SK-MEL-5 (cell line): ENCODE data around the gene MXRA8. TPM values are rescaled to one million over a fixed set of nuclear protein-coding genes. Genes with fewer than 3 reads are reported as not detected.
A peak's percentile ranks its signal among the peaks of the same experiment; 100 is the strongest.
"Not testable (repeated sequence)": the region's sequence is repeated elsewhere in the genome, so short reads cannot be mapped to it uniquely, and the experiment has no call there.

ENCODE experiments used
- DNase-seq: peaks from one replicate; pipeline ENCODE4 v3.0.0-alpha.2; 2016; ENCODE audit warnings: low read depth, low spot score
- in situ Hi-C: cut with HindIII; loops from 2 replicates; pipeline ENCODE4 v1.10.0; 2016; ENCODE audit warnings: low sequenced_read_pairs, high pct_unique_total_duplicates, low pct_unique_long_range_greater_than_20kb
- polyA plus RNA-seq, 2 experiments: library from polyadenylated mRNA; depleted of rRNA; stranded (reverse); fragments of >200 nt; gene quantifications; 2 replicates each; pipeline ENCODE4 v1.2.3, GENCODE V29; 2015
- total RNA-seq: library from RNA; depleted of rRNA; stranded (reverse); fragments of >200 nt; shearing (Covaris generic); gene quantifications from 2 replicates; pipeline ENCODE4 v1.2.3, GENCODE V29; 2014; rRNA removed

Gene MXRA8, protein sequence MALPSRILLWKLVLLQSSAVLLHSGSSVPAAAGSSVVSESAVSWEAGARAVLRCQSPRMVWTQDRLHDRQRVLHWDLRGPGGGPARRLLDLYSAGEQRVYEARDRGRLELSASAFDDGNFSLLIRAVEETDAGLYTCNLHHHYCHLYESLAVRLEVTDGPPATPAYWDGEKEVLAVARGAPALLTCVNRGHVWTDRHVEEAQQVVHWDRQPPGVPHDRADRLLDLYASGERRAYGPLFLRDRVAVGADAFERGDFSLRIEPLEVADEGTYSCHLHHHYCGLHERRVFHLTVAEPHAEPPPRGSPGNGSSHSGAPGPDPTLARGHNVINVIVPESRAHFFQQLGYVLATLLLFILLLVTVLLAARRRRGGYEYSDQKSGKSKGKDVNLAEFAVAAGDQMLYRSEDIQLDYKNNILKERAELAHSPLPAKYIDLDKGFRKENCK
- total RNA-seq: 0.08 TPM in 1 of 2 replicates, not detected in the other
- polyA plus RNA-seq (2015; cell fraction: cytosol; rRNA removed): not detected in 2 replicates
- polyA plus RNA-seq (2015; cell fraction: nucleus; rRNA removed): 2.0 TPM in 1 of 2 replicates, not detected in the other

DNA sequence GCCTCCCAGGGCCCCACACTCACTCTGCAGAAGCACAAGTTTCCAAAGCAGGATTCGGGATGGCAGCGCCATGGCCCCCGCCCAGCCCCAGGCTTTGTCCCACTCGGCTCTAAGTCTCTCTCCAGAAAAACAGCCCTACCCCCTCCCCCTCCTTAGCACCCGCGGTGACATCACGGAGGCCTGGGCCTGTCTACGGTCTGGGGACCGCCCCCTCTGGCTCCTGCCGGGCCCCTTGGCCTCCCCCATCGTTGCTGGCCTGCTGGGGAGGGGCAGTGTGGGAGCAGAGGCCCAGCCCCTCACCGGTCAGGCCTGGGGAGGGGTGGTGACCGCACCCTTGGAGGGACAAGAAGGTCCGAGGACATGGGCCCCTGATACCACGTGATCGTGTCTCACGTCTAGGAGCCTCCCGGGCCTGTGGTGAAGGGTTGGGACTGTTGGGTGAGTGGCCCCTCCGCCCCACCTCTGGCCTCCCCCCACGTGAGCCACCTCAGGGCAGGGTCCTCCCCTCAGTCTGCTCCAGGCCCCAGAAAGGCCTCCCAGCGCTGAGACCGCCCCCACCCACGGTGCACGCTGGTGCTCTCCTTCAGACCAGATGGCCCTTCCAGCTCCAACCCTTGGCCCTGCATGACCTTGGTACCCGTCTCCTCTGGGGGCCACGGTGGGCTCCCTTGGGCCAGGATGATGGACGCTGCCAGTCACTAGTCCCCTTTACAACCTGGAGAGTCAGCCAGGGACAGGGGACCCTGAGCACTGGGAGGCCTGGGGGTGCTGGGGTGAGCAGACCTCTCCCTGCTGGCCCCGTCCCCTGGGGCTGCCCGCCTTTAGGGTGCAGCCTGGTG, at the start of gene MXRA8:
Gene MXRA8 (minus strand): TSS at position 123 of the 839 bp plus-strand sequence. CDS start 51 bp downstream, at position 72.
- no peak for DNase-seq
- in situ Hi-C loops: no loop called here

DNA sequence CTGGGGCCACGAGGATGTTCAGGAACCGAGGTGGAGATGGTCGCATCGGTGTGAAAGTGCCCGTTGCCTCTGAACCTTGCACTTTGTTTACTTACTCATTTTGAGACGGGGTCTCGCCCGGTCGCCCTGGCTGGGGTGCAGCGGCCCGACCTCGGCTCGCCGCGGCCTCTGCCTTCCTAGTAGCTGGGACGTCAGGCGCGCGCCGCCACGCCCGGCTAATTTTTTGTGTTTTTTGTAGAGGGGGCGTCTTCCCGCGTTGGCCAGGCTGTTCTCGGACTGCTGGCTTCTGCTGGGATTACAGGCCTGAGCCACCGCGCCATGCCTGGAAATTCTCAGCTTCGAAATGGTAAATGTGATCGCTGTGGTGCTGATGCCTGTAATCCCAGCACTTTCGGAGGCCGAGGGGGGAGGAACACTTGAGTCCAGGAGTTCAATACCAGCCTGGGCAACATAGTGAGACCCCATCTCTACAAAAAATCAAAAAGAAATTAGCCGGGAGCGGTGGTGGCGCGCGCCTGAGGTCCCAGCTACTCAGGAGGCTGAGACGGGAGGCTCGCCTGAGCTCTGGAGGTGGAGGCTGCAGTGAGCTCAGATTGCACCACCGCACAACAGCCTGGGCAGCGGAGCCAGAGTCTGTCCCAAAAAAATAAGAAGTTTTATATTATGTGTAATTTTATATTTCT, 49.4 kb upstream of the MXRA8 start:
- in situ Hi-C loops: no loop called here
- peak; percentile 34 for DNase-seq

DNA sequence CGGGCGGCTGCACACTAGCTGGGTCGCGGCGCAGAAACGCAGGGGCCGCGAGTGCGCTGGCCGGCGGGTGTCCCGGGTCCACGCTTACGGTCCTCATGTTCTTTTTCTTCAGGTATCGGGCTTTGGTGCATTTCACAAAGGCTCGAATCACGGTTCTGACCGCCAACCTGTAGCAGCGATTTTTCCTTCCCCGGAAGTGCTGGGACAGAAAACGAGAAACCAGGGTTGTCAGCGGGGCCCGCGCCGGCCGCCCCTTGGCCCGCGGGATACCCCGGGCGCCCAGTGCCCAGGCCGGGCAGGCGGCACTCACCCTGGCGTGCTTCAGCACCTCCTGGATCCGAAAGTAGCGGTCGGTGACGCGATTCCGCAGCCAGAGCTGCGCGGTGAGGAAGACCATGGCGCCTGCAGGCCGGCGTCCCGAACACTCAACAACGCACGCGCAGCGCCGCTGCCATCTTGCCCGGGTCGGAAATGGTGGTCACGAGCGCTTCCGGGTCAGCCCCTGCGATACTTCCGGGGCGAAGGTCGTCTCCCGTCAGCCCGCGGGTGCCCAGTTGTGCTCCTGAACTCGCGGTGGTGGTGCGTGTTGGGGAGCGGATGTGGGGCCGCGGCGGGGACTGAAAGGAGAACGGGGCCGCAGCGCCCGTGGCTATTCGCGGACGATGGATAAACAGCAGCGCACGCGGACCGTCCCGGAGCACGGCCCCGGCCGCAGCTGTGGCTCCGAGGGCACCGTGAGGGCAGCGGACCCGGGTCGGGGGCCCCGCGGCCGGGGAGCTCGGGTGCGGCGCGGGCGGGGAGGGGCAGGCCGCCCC, 48.7 kb upstream of the MXRA8 start, which contains the start of gene MRPL20:
Gene MRPL20 (minus strand): TSS at position 473 of the 815 bp plus-strand sequence. CDS start 76 bp downstream, at position 397.
- peak; percentile 88 for DNase-seq
- in situ Hi-C loops: no loop called here

DNA sequence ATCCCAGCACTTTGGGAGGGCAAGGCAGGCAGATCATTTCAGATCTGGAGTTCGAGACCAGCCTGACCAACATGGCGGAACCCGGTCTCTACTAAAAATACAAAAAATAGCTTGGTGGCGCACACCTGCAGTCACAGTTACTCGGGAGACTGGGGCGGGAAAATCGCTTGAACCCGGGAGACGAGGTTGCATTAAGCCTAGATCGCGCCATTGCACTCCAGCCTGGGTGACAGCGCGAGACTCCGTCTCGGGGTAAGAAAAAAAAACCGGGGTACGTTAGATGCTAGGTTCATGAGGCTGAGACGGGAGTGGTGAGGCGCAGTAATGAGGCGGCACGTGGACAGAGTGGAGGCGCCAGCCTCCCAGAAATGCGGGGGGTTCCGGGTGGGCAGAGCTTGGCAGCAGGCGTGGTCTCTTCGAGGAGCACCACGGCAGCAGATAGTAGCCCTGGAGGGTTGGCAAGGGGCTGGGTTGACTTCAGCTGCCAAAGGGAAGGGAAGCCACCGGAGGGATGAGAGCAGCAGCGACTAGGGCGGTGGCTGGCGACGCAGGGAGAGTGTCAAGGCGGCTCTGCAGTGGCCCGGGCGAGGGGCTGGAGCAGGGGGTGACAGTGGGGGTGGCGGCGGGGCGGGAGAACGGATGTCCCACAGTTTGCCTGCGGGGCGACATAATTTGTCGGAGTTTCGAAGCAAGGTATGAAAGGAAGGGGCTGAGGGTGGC, 47.9 kb upstream of the MXRA8 start:
- DNase-seq: no peak
- in situ Hi-C loops: no loop called here

DNA sequence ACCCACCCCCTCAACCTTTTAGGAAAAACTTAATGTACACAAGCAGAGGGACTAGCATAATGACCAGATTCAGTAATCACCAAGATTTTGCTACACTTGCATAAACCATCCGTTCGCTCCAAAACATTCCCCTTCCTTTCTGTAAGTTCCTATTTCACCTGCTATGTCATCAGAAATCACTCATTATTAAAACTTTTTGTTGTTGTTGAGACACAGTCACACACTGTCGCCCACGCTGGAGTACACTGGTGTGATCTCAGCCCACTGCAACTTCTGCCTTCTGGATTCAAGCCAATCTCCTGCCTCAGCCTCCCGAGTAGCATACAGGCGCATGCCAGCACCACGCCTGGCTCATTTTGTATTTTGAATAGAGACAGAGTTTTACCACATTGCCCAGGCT, 45.3 kb upstream of the MXRA8 start:
- no peak for DNase-seq
- in situ Hi-C loops: no loop called here

GRCh38 chr1:1402901-1403392, 44.6 kb upstream of the MXRA8 start:
- in situ Hi-C loops, DNase-seq: not testable (repeated sequence)

DNA sequence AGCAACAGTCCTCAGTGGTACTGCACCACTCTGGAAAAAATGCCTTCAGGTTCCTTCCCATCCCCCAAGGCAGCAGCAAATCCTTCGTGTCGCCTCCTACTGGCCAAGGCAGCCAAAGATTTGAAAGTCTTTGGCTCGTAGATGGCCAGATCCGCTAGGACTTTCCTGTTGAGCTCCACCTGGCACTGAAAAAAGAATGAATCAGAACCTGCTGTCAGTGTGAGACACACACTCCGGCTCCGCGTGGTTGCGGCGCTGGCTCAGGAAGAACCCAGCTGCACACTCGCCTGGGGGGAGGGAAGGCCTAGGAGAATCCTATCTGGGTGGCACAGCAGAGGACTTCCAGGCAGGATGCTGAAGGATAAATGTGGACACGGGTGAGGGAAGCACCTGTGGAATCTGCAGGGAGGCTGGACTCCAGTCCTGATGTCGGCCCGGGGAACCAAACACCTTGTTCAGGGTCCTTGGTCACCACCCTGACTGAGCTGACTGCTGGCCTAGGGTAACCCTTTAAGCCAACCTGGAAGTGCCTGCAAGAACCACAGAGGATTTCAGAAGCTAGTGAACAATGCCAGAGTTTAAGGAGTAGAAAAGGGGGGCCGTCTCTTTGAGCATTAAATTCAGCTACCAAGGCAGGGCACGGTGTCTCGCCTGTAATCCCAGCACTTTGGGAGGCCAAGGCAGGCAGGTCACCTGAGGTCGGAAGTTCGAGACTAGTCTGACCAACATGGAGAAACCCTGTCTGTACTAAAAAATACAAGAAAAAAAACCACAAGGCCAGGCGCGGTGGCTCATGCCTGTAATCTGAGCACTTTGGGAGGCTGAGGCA, 43.9 kb upstream of the MXRA8 start:
- in situ Hi-C loops: no loop called here
- DNase-seq: peak; percentile 77

DNA sequence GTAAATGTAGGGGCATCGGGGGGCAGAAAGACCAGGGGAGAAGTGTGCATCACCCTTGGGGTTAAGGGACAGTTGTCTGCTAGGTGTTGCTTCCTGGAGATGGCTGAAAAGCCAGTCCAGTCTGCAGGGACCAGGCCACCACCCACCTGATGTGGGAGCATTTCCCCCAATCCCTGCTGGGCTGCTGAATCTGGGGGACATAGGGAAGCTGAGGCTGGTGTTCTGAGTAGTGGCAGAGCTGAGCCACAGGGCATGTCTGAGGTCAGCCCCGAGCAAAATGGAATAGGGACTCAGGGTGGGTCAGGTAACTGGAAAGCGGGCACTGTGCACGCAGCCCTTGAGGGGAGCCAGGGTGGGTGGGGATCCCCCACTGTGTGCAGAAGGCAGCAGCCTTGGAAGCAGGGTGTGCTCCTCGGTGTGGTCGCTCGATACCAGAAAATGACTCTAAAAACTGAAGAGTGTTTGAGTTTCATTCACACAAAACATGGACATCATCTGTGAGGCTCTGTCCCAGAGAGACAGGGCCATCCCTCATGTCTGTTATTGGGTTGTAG, 43.2 kb upstream of the MXRA8 start:
- DNase-seq: no peak
- in situ Hi-C loops: no loop called here

DNA sequence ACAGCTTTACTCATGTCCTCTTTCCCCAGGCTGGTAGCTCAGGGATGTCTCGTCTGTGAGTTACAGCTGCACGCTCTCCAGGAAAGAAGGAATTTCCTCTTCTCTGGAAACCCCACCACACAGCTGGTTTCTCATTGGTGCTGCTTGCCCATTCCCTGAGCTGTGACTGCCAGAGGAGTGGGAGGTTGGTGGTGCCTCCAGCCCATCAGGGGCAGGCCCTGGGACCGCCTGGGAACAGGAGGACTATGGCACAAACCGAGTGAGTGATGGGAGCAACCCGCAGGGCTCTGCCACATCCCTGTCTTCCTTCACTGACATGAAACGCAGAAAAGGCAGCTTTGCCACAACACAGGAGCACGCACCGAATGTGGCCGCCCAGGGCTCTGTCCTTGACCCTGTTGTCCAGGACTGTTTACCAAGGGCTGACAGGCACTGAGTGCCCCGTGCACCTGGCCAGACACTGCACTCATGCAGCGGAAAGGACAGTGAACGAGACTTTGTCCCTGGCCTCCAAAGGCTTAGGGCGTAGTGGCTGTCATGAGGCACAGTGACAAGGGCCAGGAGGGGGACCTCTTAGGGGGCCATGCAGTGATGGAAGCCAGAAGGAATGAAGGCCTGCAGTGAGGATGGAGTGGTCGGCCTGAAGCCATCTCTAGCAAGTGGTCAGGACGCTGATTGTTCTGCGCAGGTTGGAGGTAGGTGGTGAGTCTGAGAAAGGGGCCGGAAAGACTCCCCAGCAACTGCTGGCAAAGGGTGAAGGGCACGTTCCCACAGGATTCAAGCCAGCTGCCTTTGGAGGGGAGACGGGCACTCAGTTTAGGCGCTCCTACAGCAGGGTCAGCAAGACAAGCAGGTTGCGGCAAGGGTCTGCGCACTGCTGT, 42.5 kb upstream of the MXRA8 start:
- DNase-seq: no peak
- in situ Hi-C loops: no loop called here

- DNase-seq: no peak
- in situ Hi-C loops: no loop called here
These were observed 41.7 kb upstream of the MXRA8 start for GRCh38 chr1:1399872-1400575.

DNA sequence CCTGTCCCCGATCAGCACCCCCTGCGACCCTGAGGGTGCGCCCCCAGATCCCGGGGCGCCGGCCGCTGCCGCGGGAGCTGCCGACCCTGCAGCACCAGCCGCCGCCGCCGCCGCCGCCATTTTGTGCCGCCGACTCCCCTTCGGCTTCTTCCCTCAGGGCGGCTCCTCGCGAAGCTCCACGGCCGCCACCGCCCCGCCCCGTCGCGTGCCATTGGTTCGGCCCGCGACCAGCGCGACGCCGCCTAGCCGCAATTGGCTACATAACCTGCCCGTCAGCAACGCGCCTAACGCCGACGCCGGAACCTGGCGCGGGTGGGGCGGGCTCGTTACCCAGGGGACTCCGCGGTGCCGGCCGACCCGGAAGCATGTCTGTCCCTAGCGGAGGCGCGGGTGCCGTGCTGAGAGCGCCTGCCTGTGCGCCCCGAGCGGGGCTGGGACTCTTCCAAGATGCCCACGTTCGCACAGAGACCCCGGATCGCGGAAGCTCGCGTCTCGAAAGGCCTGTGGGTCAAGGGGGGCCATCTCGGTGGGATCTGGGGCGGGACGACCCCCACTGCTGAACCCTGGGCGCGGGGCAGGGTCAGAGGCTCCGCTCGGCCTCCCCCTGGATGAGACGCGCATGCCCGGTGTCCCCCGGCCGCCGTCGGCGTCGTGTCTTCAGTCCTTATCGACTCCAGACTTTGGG, 41.0 kb upstream of the MXRA8 start, which contains the start of gene CCNL2:
Gene CCNL2 (minus strand): TSS at position 149 of the 685 bp plus-strand sequence. CDS start 29 bp downstream, at position 120.
- peak; percentile 96 for DNase-seq
- in situ Hi-C loops: no loop called here

- no peak for DNase-seq
- in situ Hi-C loops: no loop called here
These were observed 40.4 kb upstream of the MXRA8 start for GRCh38 chr1:1398677-1399186.
